GM12892 (cell line): Measurements from ENCODE around the gene HTR1D.
"Not testable (repeated sequence)": the region's sequence is repeated elsewhere in the genome, so short reads cannot be mapped to it uniquely, and the experiment has no call there.

ENCODE experiments used
- DNase-seq: peaks from one replicate; pipeline ENCODE4 v3.0.0; 2011; ENCODE audit not compliant: insufficient read length
- FAIRE-seq: peaks from 2 replicates; lab custom pipeline; 2011; peaks lifted over from hg19 to GRCh38; lab: Jason Lieb, UNC
- POLR2A ChIP-seq: IDR thresholded peaks from 2 replicates; pipeline ENCODE4 v1.6.1; 2011; ENCODE audit warnings: low read depth, low read length, control low read depth
- POLR2AphosphoS5 ChIP-seq: IDR thresholded peaks from 2 replicates; pipeline ENCODE4 v1.6.1; 2011; ENCODE audit warnings: low read depth, low read length, control low read depth
- TAF1 ChIP-seq: IDR thresholded peaks from 2 replicates; pipeline ENCODE4 v1.6.1; 2011; ENCODE audit warnings: low read depth, mild to moderate bottlenecking, control low read depth, low read length, borderline replicate concordance

HTR1D gene

DNA sequence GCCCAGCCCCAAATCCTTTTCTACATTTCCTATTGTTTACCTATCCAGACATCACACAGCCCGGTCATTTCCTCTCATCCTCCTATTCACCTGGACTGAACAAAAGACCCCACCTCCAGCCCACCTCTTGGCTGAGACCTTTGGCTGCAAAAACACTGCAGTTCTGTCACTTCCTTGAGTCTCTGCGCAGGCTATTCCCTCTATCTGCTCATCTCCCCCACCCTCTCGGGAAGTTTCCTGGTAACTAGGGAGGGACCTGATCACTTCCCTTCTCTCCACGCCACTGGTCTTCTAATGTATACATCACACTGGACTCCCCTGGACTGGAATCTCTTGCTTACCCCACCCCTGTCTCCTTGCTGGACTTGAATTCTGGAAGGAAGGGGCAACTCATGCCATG is 5.3 kb downstream of the HTR1D start:
- TF ChIP-seq POLR2AphosphoS5 (no peak), POLR2A (no peak), TAF1 (no peak)
- FAIRE-seq: no peak
- no peak for DNase-seq

DNA sequence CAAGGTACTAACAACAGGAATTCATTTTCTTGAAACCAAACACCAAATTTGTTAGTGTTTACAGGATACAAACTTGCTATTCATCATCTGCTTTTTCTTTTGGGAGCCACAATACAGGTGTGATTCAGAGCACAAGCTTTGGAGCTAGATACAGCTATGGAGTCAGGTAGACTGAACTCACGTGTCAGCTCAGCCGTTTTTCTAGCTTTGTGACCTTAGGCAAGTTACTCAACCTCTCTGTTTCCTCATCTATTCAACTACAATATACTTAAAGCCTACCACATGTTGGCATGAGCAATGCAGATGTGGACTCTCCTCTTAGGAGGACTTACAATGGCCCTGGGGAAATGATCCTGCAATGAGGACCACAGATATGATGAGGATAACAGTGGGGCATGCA is 6.3 kb downstream of the HTR1D start:
- DNase-seq (no peak), FAIRE-seq (no peak)
- TF ChIP-seq POLR2AphosphoS5 (no peak), TAF1 (no peak), POLR2A (no peak)

GRCh38 chr1:23210351-23210785 is 6.9 kb downstream of the HTR1D start:
- no peak for FAIRE-seq
- TF ChIP-seq POLR2AphosphoS5 (no peak), TAF1 (no peak), POLR2A (no peak)
- no peak for DNase-seq

DNA sequence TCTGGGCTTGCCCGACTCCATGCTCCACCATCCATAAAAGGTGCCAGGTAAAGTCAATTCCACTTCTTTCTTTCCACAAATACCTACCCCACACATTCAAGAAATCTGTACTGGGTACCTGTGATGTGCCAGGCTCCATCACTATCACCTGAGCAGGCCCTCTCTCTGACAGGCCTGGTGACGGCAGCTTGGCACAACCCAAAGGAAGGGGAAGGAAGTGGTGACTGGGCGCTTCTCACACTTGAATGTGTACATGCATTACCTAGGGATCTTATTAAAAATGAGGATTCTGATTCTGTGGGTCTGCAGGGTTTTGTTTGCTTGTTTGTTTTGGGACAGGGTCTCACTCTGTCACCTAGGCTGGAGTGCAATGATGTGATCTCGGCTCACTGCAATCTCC is 7.5 kb downstream of the HTR1D start:
- FAIRE-seq: no peak
- TF ChIP-seq POLR2A: no peak
- TF ChIP-seq TAF1: no peak
- TF ChIP-seq POLR2AphosphoS5: no peak
- DNase-seq: no peak

DNA sequence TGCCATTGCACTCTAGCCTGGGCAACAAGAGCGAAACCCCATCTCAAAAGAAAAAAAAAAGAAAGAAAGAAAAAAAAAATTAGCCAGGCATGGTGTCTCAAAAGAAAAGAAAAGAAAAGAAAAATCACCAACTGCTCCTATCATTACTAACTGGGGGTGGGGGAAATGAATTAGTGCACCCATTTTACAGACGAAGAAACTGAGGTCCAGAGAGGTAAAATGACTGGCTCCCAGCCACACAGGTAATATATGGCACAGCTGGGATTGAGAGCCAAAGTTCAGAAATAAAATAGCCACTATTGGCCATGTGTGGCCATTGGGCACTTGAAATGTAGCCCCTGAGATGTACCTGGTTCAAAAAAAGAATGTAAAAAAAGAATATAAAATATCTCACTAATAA is 8.8 kb downstream of the HTR1D start:
- FAIRE-seq (no peak), DNase-seq (no peak)
- no peak for TF ChIP-seq POLR2A

GRCh38 chr1:23207733-23208132 is 9.6 kb downstream of the HTR1D start:
- not testable (repeated sequence) for FAIRE-seq, DNase-seq

- no peak for TF ChIP-seq TAF1
- no peak for TF ChIP-seq POLR2AphosphoS5
- no peak for TF ChIP-seq POLR2A
- FAIRE-seq: no peak
- no peak for DNase-seq
Measured at GRCh38 chr1:23202263-23202749, 15.0 kb downstream of the HTR1D start.

GRCh38 chr1:23200883-23201282 is 16.4 kb downstream of the HTR1D start:
- FAIRE-seq (no peak), DNase-seq (no peak)
- TF ChIP-seq TAF1 (no peak), POLR2AphosphoS5 (no peak), POLR2A (no peak)

DNA sequence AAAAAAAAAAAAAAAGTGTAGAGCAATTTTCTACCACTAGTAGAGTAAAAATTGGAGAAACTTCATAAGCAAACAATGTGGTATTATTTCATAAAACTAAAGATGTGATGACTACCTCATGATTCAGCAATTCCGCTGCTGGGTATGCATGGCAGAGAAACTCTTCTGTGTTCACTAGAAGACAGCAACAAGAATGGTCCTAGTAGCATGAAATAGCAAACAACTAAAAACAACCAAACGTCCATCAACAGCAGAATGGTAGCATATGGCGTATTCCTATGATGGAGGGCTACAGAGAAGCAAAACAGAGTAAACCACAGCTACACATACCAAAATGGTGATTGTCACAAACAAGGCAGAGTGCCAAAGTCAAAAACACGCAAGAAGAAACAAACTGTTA is 18.9 kb downstream of the HTR1D start:
- no peak for FAIRE-seq
- no peak for TF ChIP-seq POLR2AphosphoS5
- no peak for TF ChIP-seq TAF1
- TF ChIP-seq POLR2A: no peak
- no peak for DNase-seq

GRCh38 chr1:23196627-23197328 is 20.5 kb downstream of the HTR1D start:
- FAIRE-seq (no peak), DNase-seq (no peak)
- TF ChIP-seq TAF1 (no peak), POLR2AphosphoS5 (no peak), POLR2A (no peak)

DNA sequence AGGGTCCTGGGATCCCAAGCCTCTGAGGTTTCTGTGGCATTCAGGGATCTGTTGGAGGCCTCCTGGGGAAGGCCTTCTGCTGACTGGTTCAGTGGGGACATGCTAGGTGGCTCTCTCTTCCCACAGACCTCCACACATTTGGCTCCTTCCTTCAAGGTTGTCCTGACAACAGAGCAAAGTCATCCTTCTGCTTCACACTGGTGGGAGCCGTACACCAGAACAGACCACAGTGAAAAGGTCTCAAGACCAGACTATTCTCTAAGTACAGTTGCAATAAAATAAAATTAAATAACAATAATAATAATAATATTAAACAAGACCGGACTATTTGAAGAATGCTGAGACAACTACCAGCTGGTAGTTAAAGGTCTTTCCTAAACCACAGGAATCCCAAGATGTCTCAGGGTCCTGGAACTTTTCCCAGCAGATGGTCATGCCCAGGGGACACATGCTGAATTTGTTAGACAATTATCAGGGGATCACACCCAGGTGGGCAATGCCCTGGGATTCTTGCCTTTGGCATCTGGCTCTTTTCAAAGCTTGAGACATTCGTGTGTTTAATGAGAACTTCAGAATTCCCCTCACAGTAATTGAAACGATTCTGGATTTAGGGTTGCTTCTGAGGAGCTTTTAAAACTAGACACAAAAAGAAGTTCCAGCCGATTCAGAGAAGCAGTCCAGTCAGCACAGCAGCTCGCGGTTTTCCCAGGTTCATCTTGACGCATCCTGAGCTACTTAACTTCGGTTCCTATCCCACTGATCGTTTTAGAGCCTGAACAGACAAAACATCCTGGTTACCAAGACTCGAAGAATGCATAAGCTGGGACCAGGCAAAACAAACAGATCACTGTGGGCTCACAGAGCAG is 22.9 kb downstream of the HTR1D start:
- DNase-seq (no peak), FAIRE-seq (no peak)
- TF ChIP-seq TAF1 (no peak), POLR2AphosphoS5 (no peak), POLR2A (no peak)

- TF ChIP-seq POLR2AphosphoS5 (no peak), TAF1 (no peak), POLR2A (no peak)
- no peak for FAIRE-seq
- DNase-seq: no peak
Measured at GRCh38 chr1:23193391-23194118, 23.7 kb downstream of the HTR1D start.
